HG03280 (cell line): Measurements from ENCODE around the gene RANBP3.

Source experiments
- ATAC-seq: cut with Tn5 transposase; IDR thresholded peaks from one replicate; pipeline ENCODE4 v1.9.1; 2021; ENCODE audit warnings: mild to moderate bottlenecking, moderate library complexity; ENCODE audit not compliant: unreplicated experiment

Gene RANBP3

GRCh38 chr19:5932146-5932545 lies 45.8 kb downstream of the RANBP3 start:
- no peak for ATAC-seq

- no peak for ATAC-seq
Measured at GRCh38 chr19:5931251-5931650, 46.7 kb downstream of the RANBP3 start.

- no peak for ATAC-seq
Measured at GRCh38 chr19:5929625-5930024, 48.3 kb downstream of the RANBP3 start.

GRCh38 chr19:5929179-5929578 lies 48.8 kb downstream of the RANBP3 start:
- no peak for ATAC-seq

- ATAC-seq = no peak
Measured at GRCh38 chr19:5927441-5927821, 50.5 kb downstream of the RANBP3 start.

GRCh38 chr19:5926641-5927440 lies 51.1 kb downstream of the RANBP3 start:
- ATAC-seq = no peak

GRCh38 chr19:5925830-5926427 lies 52.0 kb downstream of the RANBP3 start:
- no peak for ATAC-seq

- no peak for ATAC-seq
Measured at GRCh38 chr19:5923356-5923755, 54.6 kb downstream of the RANBP3 start.

GRCh38 chr19:5922161-5922545 lies 55.8 kb downstream of the RANBP3 start:
- ATAC-seq = no peak

GRCh38 chr19:5921516-5922160 lies 56.3 kb downstream of the RANBP3 start:
- no peak for ATAC-seq

- no peak for ATAC-seq
Measured at GRCh38 chr19:5918463-5919079, 59.4 kb downstream of the RANBP3 start.

GRCh38 chr19:5917431-5918107 lies 60.4 kb downstream of the RANBP3 start:
- ATAC-seq = no peak

- no peak for ATAC-seq
Measured at GRCh38 chr19:5916181-5916708, 61.7 kb downstream of the RANBP3 start.

- no peak for ATAC-seq
Measured at GRCh38 chr19:5915782-5916165, 62.2 kb downstream of the RANBP3 start.

GRCh38 chr19:5914946-5915781 lies 62.8 kb downstream of the RANBP3 start:
- ATAC-seq = no peak

GRCh38 chr19:5914358-5914774 lies 63.6 kb downstream of the RANBP3 start:
- ATAC-seq = no peak

- ATAC-seq = no peak
Measured at GRCh38 chr19:5913739-5914357, 64.1 kb downstream of the RANBP3 start, which contains the start of gene CAPS. Gene CAPS, plus strand, starts transcription at chr19:5914254. Its CDS starts 153 bp downstream, at chr19:5914407.

- no peak for ATAC-seq
Measured at GRCh38 chr19:5911366-5911765, 66.6 kb downstream of the RANBP3 start.

GRCh38 chr19:5910638-5910907 lies 67.4 kb downstream of the RANBP3 start:
- no peak for ATAC-seq
